HG03280 (cell line): ENCODE results near the gene CYP3A5.
"Not testable (repeated sequence)": the region's sequence is repeated elsewhere in the genome, so short reads cannot be mapped to it uniquely, and the experiment has no call there.

Source experiments
- ATAC-seq: cut with Tn5 transposase; IDR thresholded peaks from one replicate; pipeline ENCODE4 v1.9.1; 2021; ENCODE audit warnings: mild to moderate bottlenecking, moderate library complexity; ENCODE audit not compliant: unreplicated experiment

The CYP3A5 gene

DNA sequence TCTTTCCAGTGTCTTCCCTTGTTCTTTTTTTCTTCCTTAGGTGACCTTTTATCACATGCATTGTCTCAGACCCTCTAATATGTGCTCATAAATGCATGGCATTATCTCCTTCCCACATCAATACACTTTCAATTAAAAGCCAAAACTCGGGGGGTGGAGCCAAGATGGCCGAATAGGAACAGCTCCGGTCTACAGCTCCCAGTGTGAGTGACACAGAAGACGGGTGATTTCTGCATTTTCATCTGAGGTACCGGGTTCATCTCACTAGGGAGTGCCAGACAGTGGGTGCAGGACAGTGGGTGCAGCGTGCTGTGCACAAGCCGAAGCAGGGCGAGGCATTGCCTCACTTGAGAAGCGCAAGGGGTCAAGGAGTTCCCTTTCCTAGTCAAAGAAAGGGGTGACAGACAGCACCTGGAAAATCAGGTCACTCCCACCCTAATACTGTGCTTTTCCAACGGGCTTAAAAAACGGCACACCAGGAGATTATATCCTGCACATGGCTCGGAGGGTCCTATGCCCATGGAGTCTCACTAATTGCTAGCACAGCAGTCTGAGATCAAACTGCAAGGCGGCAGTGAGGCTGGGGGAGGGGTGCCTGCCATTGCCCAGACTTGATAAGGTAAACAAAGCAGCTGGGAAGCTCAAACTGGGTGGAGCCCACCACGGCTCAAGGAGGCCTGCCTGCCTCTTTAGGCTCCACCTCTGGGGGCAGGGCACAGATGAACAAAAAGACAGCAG lies 6.2 kb upstream of the CYP3A5 start:
- not testable (repeated sequence) for ATAC-seq

DNA sequence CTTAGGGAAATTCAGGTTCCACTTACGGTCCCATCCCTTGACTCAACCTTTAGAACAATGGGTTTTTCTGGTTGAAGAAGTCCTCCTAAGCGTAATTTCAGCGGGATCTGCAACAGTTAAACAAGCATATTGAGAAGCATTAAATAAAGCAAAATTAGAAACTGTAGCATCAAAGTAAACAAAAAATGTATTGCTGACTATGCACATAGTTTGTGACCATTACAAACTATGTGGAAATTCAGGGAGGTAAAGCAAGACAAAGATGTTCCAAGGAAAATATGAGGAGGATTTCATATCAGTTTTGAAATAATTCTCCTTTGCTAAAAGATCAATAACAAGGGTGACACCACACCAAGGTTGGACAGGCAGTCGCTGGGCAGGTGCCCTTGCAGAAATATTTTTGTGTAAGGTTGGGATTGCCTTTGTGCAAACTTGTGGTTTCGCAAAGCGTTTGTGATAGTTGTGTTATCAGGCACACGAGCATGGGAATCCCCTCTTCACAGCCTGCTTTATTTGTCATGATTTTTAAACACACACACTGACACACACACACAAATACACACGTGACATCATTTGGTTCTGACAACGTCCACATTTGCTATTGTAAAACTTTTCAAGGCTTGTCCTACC lies 5.4 kb upstream of the CYP3A5 start:
- ATAC-seq, result no peak

DNA sequence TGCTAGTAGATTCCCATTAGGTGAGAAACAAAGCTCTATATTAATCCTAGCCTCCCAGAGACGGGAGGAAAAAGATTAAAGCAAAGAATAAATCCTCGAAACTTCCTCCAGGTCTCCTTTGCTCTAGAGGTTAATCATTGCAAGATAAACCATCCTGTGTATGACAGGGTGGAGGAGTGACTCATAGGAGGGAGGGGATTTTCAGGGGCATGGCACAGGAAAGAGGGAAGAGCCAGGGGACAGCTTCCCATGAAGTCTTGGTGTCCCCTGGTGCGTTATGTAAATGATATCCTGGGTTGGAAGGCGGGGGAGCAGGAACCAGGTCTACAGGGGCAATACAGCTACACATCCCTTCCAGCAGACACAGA lies 780 bp downstream of the CYP3A5 start:
- no peak for ATAC-seq

DNA sequence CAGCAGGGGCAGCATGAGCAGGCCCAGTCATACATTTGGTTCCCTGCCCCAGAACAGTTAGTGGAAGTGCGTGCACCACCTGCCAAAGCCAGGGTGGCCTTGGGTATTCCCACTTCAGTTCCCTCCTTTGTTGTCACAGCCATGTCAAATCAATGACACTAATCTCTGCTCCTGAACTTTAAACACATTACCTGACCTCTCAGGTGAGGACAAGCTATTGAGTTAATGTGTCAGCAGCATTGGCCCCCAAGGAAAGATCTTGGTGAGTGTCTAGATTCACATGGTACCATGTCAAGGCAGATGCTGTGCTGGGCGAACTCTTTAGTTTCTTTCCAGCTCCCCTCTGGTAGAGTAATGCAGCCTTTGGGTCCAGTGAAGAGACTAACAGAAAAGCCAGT lies 2.1 kb downstream of the CYP3A5 start:
- no peak for ATAC-seq

DNA sequence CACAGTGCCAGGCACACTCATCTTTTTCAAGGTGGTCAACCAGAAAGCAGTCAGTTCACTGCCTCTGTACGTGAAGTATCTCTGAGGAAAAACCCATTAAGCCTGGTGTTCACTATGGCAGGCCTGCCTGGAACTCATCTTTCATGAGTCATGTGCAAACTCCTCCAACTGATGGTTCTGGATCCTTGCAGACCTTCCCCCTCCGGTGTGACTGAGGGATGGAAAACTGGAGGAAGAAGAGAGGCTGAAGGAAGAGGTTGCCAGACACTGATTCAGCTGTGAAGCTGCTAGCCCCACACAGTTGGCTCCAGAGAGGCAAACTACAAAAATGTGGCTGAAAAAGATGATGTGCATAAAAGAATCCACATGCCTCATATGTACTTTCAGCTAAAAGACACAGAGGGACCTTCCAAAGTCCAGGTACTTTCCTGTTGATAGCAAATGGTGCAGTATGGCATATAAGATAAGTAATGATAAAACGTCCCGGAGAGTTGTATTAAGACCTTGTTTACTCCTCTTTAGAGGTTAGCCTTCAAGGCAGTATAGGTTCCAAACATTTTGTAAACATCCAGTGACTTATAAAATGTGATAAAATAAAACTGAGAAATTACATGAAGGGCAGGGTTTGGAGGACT lies 2.7 kb downstream of the CYP3A5 start:
- ATAC-seq, result no peak

DNA sequence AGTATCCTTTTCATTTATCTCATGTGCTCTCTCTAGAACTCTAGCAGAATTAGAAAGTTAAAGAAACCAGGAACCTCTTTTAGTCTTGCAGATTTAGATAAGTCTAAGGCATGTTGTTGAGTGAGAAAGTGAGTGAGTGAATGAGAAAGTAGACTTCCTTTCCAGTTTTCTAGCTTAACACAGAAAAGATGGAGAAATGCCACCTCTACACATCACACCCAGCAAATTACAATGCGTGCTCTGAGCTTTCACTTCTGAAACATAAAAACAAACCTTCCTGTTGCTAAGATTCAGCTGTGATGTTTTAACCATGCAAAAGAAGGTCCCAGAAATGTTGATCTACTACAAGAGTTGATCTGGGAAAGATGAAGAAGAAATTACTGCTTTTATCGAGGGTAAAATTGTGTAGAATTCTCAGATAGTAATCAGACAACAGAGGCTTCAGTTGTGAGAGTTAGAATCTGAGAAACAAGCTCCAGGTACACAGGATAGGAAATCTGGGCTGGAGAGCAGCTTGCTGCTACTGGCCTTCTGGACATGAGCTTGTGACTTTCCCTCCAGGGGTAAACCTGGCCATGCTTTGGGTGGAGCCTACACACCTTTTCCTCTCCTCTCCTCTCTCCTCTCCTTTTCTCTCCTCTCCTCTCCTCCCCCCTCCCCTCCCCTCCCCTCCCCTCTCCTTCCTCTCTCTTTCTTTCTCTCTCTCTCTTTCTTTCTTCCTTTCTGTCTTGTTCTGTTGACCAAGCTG lies 4.6 kb downstream of the CYP3A5 start:
- no peak for ATAC-seq

DNA sequence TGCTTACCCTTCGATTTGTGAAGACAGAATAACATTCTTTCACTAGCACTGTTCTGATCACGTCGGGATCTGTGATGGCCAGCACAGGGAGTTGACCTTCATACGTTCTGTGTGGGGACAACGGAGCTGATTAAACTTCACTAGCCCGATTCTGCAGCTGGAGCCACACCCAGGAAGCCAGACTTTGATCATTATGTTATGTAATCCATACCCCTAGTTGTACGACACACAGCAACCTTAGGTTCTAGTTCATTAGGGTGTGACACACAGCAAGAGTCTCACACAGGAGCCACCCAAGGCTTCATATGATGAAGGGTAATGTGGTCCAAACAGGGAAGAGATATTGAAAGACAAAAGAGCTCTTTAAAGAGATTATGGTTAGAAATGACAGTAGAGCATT lies 7.2 kb downstream of the CYP3A5 start:
- no peak for ATAC-seq

DNA sequence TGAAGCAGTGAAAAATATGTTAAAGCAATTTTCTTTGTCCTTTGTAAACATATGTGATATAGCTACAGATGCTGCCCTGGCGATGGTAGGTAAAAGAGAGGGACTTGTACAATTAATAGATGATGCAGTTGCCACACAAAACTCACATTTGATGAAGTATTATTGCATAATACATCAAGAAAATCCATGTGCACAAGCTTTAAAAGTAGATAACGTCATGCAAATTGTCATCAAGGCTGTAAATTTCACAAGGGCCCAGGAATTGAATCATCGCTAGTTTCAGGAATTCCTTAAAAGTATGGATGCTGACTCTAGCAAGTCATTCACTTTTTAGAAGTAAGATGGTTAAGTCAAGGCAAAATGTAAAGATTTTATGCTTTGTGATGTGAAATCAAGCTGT lies 10.0 kb downstream of the CYP3A5 start:
- no peak for ATAC-seq

DNA sequence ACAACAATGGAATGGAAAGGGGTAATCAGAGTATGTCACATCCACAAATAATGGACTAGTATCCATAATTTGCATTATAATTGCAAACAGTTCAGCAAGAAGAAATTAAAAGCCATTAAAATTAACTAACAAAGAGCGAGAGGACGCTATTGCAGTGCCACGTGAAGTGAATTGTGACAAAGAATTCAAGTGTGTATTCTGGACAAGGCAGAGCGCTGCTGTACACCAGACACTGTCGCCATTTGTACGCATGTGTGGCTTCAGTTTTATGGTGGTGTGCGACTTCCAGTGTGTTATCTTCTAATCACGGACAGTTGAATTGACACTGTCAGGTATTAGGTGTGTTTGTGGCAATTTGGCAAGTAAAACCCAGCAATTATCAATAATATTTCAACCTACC lies 11.3 kb downstream of the CYP3A5 start:
- no peak for ATAC-seq

DNA sequence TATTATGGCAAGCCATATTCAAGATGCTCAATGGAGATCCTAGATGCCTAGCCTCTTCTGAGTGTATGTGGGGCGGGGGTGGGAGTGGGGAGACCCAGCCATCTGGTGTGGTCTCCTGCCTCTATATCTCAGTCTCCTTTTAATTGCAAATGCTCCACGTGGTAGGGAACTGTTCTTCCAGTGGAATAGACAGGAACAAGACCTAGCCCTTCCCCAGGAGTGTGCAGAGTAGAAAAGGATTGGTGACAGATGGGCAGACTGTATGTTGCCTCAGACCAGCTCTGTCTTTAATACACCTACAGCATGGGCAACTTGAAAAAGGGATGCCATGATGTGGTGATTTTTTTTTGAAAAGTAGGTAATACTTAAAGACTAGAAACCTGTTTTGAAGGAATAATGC lies 12.6 kb downstream of the CYP3A5 start:
- ATAC-seq, result no peak

DNA sequence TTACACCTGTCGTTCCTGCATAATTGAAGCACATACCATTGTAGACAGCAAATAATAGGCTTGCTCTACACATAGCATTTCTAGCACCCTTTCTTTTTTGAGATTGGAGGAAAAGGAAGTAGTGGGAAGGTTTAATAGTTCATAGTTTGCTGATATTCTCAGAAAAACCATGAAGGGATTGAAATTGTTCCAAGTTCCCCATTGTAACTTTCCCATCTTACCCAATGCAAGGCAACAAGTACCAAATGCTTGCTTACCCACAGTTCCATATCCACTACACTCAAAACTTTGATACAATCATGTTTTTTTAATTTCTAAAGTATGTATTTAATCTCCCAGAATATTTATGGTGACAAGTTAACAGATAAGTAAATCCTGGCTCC lies 13.8 kb downstream of the CYP3A5 start:
- ATAC-seq, result no peak

DNA sequence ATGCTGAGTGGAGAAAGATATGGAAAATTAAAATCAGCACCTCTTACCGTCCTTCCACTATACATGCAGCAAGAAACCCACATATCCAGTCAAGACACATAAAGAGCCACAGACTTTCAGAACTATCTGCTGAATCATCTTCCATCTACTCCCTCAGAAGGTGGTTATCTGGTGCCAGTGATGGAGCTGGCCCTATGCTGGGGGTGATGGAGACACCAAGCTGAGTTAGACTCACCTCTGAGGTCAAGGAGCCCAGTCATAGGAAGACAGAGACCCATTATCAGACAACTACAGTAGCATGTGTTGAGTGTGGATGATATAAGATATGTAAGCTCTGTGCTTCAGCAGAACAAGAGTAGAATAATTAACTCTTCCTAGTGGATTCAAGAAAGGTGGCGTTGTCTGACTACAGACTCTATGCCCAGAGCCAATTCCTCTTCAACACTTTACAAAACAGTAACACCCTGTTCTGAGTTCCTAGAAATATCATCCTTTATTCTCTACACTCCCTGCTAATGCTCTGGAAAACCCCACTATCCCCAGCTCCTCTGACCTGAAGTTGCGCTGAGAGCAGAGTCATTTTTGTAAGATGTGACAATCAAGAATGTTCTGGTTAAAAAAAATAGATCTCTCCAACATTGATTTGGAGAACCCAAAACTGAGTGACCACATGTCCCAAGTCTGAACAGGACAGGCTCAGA lies 14.3 kb downstream of the CYP3A5 start:
- ATAC-seq, result no peak

DNA sequence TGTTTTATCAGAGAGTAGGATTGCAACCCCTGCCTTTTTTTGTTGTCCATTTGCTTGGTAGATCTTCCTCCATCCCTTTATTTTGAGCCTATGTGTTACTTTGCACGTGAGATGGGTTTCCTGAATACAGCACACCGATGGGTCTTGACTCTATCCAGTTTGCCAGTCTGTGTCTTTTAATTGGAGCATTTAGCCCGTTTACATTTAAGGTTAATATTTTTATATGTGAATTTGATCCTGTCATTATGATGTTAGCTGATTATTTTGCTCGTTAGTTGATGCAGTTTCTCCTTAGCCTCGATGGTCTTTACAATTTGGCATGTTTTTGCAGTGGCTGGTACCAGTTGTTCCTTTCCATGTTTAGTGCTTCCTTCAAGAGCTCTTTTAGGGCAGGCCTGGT lies 21.9 kb downstream of the CYP3A5 start:
- not testable (repeated sequence) for ATAC-seq

DNA sequence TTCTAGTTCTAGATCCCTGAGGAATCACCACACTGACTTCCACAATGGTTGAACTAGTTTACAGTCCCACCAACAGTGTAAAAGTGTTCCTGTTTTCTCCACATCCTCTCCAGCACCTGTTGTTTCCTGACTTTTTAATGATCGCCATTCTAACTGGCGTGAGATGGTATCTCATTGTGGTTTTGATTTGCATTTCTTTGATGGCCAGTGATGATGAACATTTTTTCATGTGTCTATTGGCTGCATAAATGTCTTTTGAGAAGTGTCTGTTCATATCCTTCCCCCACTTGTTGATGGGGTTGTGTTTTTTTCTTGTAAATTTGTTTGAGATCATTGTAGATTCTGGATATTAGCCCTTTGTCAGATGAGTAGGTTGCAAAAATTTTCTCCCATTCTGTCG lies 25.2 kb downstream of the CYP3A5 start:
- not testable (repeated sequence) for ATAC-seq

DNA sequence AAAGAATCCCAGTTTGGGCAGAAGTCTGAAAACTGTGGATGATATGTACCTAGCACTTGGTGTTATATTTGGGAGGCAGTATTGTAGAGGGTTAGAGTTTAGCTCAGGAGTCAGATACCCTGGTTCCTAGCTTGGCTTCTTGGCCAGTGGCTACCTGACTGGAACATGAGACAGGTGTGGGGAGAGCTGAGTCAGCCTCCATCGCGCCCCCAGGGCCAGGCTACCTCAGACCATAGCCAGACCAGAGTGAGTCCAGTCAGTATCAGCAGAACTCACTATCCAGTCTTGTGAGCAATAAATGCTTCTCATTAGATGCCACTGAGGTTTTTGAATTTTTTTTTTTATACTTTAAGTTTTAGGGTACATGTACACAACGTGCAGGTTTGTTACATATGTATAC lies 26.0 kb downstream of the CYP3A5 start:
- ATAC-seq, result no peak

DNA sequence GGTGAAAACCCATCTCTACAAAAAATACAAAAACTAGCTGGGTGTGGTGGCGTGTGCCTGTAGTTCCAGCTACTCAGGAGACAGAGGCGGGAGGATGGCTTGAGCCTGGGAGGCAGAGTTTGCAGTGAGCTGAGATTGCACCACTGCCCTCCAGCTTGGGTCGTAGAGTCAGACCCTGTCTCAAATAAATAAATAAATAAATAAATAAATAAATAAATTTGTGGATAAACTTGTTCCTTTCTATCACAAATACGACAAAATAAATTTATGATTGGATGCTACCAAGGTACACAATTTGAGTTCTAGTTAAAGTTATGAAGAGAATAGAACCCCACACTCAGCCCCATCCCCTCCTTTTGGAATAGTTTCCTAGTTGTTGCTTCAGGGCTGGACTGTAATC lies 26.5 kb downstream of the CYP3A5 start:
- not testable (repeated sequence) for ATAC-seq

DNA sequence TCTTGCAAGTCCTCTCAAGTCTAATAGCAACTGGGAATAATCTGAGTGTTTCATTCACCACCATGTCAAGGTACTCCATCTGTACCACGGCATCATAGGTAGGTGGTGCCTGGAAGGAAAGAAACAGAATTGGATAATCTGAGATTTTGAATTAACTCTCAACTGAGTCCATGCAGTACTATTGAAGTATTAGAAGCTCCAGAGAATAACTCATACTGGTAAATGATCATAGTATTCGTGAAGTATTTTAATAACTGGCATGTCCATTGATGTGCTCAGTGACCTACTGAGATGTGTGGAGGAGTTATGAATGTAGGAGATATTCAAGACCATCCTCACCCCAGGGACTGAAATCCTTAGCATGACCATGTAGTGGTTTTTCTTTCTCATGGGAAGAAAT lies 27.1 kb downstream of the CYP3A5 start:
- no peak for ATAC-seq

DNA sequence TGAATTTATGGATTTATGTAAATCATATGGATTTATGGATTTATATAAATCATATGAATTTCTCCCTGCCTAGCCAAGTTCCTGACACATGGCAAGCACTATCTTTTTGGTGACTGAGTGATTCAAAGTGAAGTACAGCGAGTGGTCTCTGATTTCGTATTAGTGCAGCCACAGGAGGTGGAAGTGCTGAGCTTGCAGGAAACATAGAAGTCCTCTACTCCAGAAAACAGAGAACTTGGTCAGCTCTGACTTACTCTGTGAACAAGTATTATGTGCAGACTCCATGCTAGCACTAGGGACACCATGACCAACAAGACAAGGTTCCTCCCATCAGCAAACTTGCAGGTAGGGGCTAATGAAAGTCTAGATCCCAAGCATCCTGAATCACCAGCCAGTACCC lies 28.5 kb downstream of the CYP3A5 start:
- ATAC-seq, result no peak

DNA sequence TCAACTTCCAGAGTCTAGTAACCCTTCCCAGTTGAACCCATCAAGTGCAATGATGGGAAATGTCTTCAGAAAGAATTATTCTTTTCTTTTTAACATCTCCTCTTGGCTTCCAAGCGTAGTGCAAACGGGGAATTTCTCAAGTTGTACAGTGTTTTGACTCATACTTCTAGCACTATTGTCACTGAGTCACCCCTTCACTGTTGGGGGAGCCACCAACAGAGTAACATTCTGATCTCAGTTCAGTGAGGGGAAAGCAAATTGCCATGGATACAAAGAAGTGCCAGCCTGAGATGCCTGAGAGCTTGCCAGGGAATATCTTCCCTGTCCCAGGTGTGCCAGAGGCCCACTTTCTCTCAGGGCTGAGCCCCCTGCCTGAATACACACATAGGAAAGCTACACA lies 31.0 kb downstream of the CYP3A5 start:
- no peak for ATAC-seq

DNA sequence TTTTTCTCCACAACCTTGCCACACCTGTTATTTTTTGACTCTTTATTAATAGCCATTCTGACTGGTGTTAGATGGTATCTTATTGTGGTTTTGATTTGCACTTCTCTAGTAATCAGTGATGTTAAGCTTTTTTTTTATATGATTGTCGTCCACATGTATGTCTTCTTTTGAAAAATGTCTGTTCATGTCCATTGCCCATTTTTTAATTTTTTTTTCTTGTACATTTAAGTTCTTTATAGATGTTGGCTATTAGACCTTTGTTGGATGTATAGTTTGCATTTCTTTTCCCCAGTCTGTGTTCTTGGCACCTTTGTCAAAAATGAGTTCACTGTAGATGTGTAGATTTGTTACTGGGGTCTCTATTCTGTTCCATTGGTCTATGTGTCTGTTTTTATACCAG lies 34.2 kb downstream of the CYP3A5 start:
- ATAC-seq, result no peak

DNA sequence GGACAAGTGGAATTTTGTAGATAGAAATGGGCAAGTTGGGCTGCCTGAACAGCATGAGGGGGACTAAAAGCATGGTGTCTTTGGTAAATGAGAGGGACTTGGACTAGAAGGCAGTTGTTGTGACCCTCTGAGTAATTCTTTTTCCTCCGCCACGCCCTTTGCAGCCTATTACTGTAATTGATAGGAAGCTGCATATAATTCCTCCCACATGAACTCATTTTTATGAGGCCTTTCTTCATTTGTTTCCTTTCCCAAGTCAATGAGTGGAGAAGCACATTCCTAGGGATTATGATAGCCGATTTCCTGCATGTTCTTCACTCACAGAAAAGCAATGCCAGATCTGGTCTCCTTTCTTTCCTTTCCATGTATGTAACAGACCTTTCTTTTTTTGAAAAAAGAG lies 35.4 kb downstream of the CYP3A5 start:
- ATAC-seq, result no peak
